ENCODE data around the gene KRT76.

KRT76 gene

GRCh38 chr12:52783563-52784316 is 6.6 kb upstream of the KRT76 start:
- Histone ChIP-seq H3K27ac (ENCODE audit: low read depth, low read length, poor library complexity, severe bottlenecking) (no peak overlapping the region), H3K36me3 (ENCODE audit: insufficient read depth, low read length) (no peaks in the 10 kb centered on the region), H3K9me3 (ENCODE audit: low read length) (no peaks in the 10 kb centered on the region), H3K4me1 (ENCODE audit: insufficient read depth, low read length, severe bottlenecking) (no peaks in the 10 kb centered on the region), H3K4me2 (ENCODE audit: low read length) (no peak overlapping the region), H3K27me3 (ENCODE audit: insufficient read depth, low read length) (no peaks in the 10 kb centered on the region), H2AFZ (ENCODE audit: low read length) (no peak overlapping the region), H3K79me2 (ENCODE audit: insufficient read depth, low read length) (no peaks in the 10 kb centered on the region), H3K9me2 (ENCODE audit: low read depth, low read length) (no peaks in the 10 kb centered on the region), H4K20me1 (ENCODE audit: insufficient read depth, low read length) (no peaks in the 10 kb centered on the region), H3K4me3 (ENCODE audit: low read depth, low read length, poor library complexity, severe bottlenecking) (no peak overlapping the region), H3F3A (ENCODE audit: insufficient read depth, low read length) (no peaks in the 10 kb centered on the region), H3K9ac (ENCODE audit: low read length) (no peak overlapping the region)
- TF ChIP-seq EZH2 (IDR thresholded peaks at IDR 0.05; ENCODE audit: borderline replicate concordance, low read length) (no peak), CTCF (IDR thresholded peaks at IDR 0.05; ENCODE audit: low read length) (no peak)

GRCh38 chr12:52782502-52782901 is 5.4 kb upstream of the KRT76 start:
- Histone ChIP-seq H3K9me2 (ENCODE audit: low read depth, low read length) (no peaks in the 10 kb centered on the region), H3K36me3 (ENCODE audit: insufficient read depth, low read length) (no peaks in the 10 kb centered on the region), H4K20me1 (ENCODE audit: insufficient read depth, low read length) (no peaks in the 10 kb centered on the region), H3K79me2 (ENCODE audit: insufficient read depth, low read length) (no peaks in the 10 kb centered on the region), H3K4me2 (ENCODE audit: low read length) (no peak overlapping the region), H3K4me1 (ENCODE audit: insufficient read depth, low read length, severe bottlenecking) (no peaks in the 10 kb centered on the region), H3K9me3 (ENCODE audit: low read length) (no peaks in the 10 kb centered on the region), H2AFZ (ENCODE audit: low read length) (no peak overlapping the region), H3K4me3 (ENCODE audit: low read depth, low read length, poor library complexity, severe bottlenecking) (no peak overlapping the region), H3F3A (ENCODE audit: insufficient read depth, low read length) (no peaks in the 10 kb centered on the region), H3K27me3 (ENCODE audit: insufficient read depth, low read length) (0 out of 2 replicates have a peak, but pooled peaks cover 1% of the 10 kb centered on the region), H3K27ac (ENCODE audit: low read depth, low read length, poor library complexity, severe bottlenecking) (no peak overlapping the region), H3K9ac (ENCODE audit: low read length) (no peak overlapping the region)
- no peak for TF ChIP-seq EZH2 (IDR thresholded peaks at IDR 0.05; ENCODE audit: borderline replicate concordance, low read length)
- TF ChIP-seq CTCF (IDR thresholded peaks at IDR 0.05; ENCODE audit: low read length): no peak

- Histone ChIP-seq H3K36me3 (ENCODE audit: insufficient read depth, low read length) (no peaks in the 10 kb centered on the region), H3K4me1 (ENCODE audit: insufficient read depth, low read length, severe bottlenecking) (no peaks in the 10 kb centered on the region), H3K27me3 (ENCODE audit: insufficient read depth, low read length) (0 out of 2 replicates have a peak, but pooled peaks cover 3% of the 10 kb centered on the region), H3F3A (ENCODE audit: insufficient read depth, low read length) (no peaks in the 10 kb centered on the region), H3K27ac (ENCODE audit: low read depth, low read length, poor library complexity, severe bottlenecking) (no peak overlapping the region), H3K4me3 (ENCODE audit: low read depth, low read length, poor library complexity, severe bottlenecking) (no peak overlapping the region), H3K9me2 (ENCODE audit: low read depth, low read length) (no peaks in the 10 kb centered on the region), H3K4me2 (ENCODE audit: low read length) (no peak overlapping the region), H3K9ac (ENCODE audit: low read length) (no peak overlapping the region), H3K79me2 (ENCODE audit: insufficient read depth, low read length) (no peaks in the 10 kb centered on the region), H4K20me1 (ENCODE audit: insufficient read depth, low read length) (no peaks in the 10 kb centered on the region), H3K9me3 (ENCODE audit: low read length) (no peaks in the 10 kb centered on the region), H2AFZ (ENCODE audit: low read length) (no peak overlapping the region)
- TF ChIP-seq EZH2 (IDR thresholded peaks at IDR 0.05; ENCODE audit: borderline replicate concordance, low read length) (no peak), CTCF (IDR thresholded peaks at IDR 0.05; ENCODE audit: low read length) (no peak)
Observed at GRCh38 chr12:52781399-52782082, 4.4 kb upstream of the KRT76 start.
